PC-3 (cell line): ENCODE results near the gene MROH2A.

Experiments used
- CTCF ChIP-seq: fragments of 300-600 bp; sonication (generic); conservative IDR thresholded peaks from 2 replicates; pipeline ENCODE4 v1.5.1; 2017; ENCODE audit warnings: antibody characterized with exemption, low read depth, mild to moderate bottlenecking, low read length
- EZH2 ChIP-seq: fragments of 300-600 bp; sonication (generic); IDR thresholded peaks from one replicate; pipeline ENCODE4 v1.6.1; 2017; ENCODE audit warnings: antibody characterized with exemption, mild to moderate bottlenecking, low read length; ENCODE audit not compliant: unreplicated experiment
- EZH2phosphoT487 ChIP-seq: fragments of 300-600 bp; sonication (generic); IDR thresholded peaks from 2 replicates; pipeline ENCODE4 v1.6.1; 2018; ENCODE audit warnings: mild to moderate bottlenecking, antibody characterized with exemption, low read length, borderline replicate concordance

- TF ChIP-seq CTCF: peak; percentile 87
- TF ChIP-seq EZH2: no peak
- no peak for TF ChIP-seq EZH2phosphoT487
Observed at GRCh38 chr2:233857511-233858141, 79.5 kb downstream of the MROH2A start.
